HCT116 (cell line): ENCODE data around the gene EPHB3. TPM values are rescaled to one million over a fixed set of nuclear protein-coding genes. Genes with fewer than 3 reads are reported as not detected.

Experiments used
- ATAC-seq: fragments of 200-7000 bp; cut with Tn5 transposase; 2 replicates; pipeline ENCODE4 v1.9.1; 2020; ENCODE audit warnings: mild to moderate bottlenecking, moderate library complexity
- BruUV-seq: library from RNA; stranded (reverse); fragments of 400-500 nt; replicated peaks from 2 replicates; lab custom pipeline; 2021; lab: Mats Ljungman, UMichigan
- CTCF ChIA-PET: fragments of 300-600 bp; sonication (Branson Sonifier 250); formaldehyde crosslinking; loops from one replicate; lab custom pipeline; 2021; ENCODE audit warnings: antibody characterized with exemption; lab: Charles Lee
- POLR2A ChIA-PET: fragments of 300-600, 350-600 bp; sonication (Branson Sonifier 250); formaldehyde crosslinking; loops from one replicate; lab custom pipeline; 2021; ENCODE audit warnings: antibody characterized with exemption; lab: Charles Lee
- RAD21 ChIA-PET, 2 experiments: fragments of 300-600 bp; sonication (Branson Sonifier 250); formaldehyde crosslinking; loops; one replicate each; lab custom pipeline; 2023; ENCODE audit warnings: low total read pairs in 2 of 2; ENCODE audit not compliant: uncharacterized antibody in 2 of 2, unreplicated experiment in 2 of 2, low non-redundant PET in 1 of 2; lab: Charles Lee
- DNase-seq: peaks from one replicate; pipeline ENCODE4 v3.0.0-alpha.2; 2010; ENCODE audit warnings: low read depth, low spot score
- H2AFZ ChIP-seq: fragments of 200-600 bp; shearing (Covaris generic), sonication (generic); 2 replicates; pipeline ENCODE4 v1.6.1; 2017; ENCODE audit warnings: low read depth, mixed run types, mixed read lengths, antibody characterized with exemption, low read length; ENCODE audit not compliant: poor library complexity, severe bottlenecking
- H3K27ac ChIP-seq: 2 replicates; pipeline ENCODE4 v1.5.1; 2012; ENCODE audit warnings: low read depth, low read length
- H3K27me3 ChIP-seq: fragments of 200-600 bp; sonication (generic); 2 replicates; pipeline ENCODE4 v1.6.1; 2016; ENCODE audit warnings: mixed run types, low read length, mixed read lengths; ENCODE audit not compliant: insufficient read depth
- H3K36me3 ChIP-seq, 2 experiments: fragments of 200-500 bp in 1 of 2; fragments of 200-600 bp in 1 of 2; sonication (Bioruptor generic) in 1 of 2; sonication (generic) in 1 of 2; 2 replicates each; pipeline versions ENCODE4 v1.5.1 to v1.6.1; 2014 to 2016; ENCODE audit warnings: low read length in 2 of 2, inconsistent platforms in 1 of 2, mixed read lengths in 1 of 2, mixed run types in 1 of 2; ENCODE audit not compliant: insufficient read depth in 2 of 2, control insufficient read depth in 1 of 2
- H3K4me1 ChIP-seq, 2 experiments: fragments of 200-600 bp in 1 of 2; sonication (generic) in 1 of 2; 2 replicates each; pipeline versions ENCODE4 v1.5.1 to v1.6.1; 2012 to 2017; ENCODE audit warnings: low read length in 2 of 2, inconsistent platforms in 1 of 2, mild to moderate bottlenecking in 1 of 2, mixed read lengths in 1 of 2, mixed run types in 1 of 2, moderate library complexity in 1 of 2; ENCODE audit not compliant: insufficient read depth in 2 of 2, control insufficient read depth in 1 of 2
- H3K4me2 ChIP-seq: fragments of 200-600 bp; sonication (generic); 2 replicates; pipeline ENCODE4 v1.6.1; 2017; ENCODE audit warnings: mixed run types, low read length, mixed read lengths
- H3K4me3 ChIP-seq, 2 experiments: fragments of 200-600 bp in 1 of 2; sonication (generic) in 1 of 2; replicated peaks in 1 of 2; 2 replicates each; pipeline ENCODE4 v1.5.1; 2011 to 2016; ENCODE audit warnings: low read length in 2 of 2, control low read depth in 1 of 2, low read depth in 1 of 2, mild to moderate bottlenecking in 1 of 2, mixed read lengths in 1 of 2, mixed run types in 1 of 2
- H3K79me2 ChIP-seq: fragments of 200-600 bp; sonication (generic); 2 replicates; pipeline ENCODE4 v1.6.1; 2017; ENCODE audit warnings: mild to moderate bottlenecking, mixed run types, low read length, moderate library complexity, mixed read lengths; ENCODE audit not compliant: insufficient read depth
- H3K9ac ChIP-seq: fragments of 200-600 bp; sonication (generic); 2 replicates; pipeline ENCODE4 v1.6.1; 2016; ENCODE audit warnings: low read length, mixed read lengths
- H3K9me2 ChIP-seq: fragments of 200-600 bp; sonication (generic), shearing (Covaris generic); 2 replicates; pipeline ENCODE4 v1.6.1; 2017; ENCODE audit warnings: mixed run types, mild to moderate bottlenecking, moderate library complexity; ENCODE audit not compliant: insufficient read depth
- H3K9me3 ChIP-seq, 2 experiments: fragments of 200-500 bp in 1 of 2; fragments of 200-600 bp in 1 of 2; sonication (Bioruptor generic) in 1 of 2; sonication (generic) in 1 of 2; 2 replicates each; pipeline ENCODE4 v1.6.1; 2014 to 2017; ENCODE audit warnings: low read length in 2 of 2, mixed read lengths in 2 of 2, inconsistent platforms in 1 of 2, low read depth in 1 of 2, mild to moderate bottlenecking in 1 of 2, mixed run types in 1 of 2, moderate library complexity in 1 of 2; ENCODE audit not compliant: control insufficient read depth in 1 of 2, insufficient read depth in 1 of 2
- H4K20me1 ChIP-seq: fragments of 200-600 bp; sonication (generic), shearing (Covaris generic); 2 replicates; pipeline ENCODE4 v1.6.1; 2017; ENCODE audit warnings: mixed run types, mild to moderate bottlenecking, moderate library complexity; ENCODE audit not compliant: insufficient read depth
- CBX3 ChIP-seq: IDR thresholded peaks from 2 replicates; pipeline ENCODE4 v1.6.1; 2012; ENCODE audit warnings: low read depth
- CEBPB ChIP-seq: IDR thresholded peaks from 2 replicates; pipeline ENCODE4 v1.6.1; 2012; ENCODE audit warnings: low read depth
- EGR1 ChIP-seq: IDR thresholded peaks from 2 replicates; pipeline ENCODE4 v1.6.1; 2012; ENCODE audit warnings: low read depth
- EZH2phosphoT487 ChIP-seq: fragments of 200-600 bp; IDR thresholded peaks from 2 replicates; pipeline ENCODE4 v1.6.1; 2018; ENCODE audit warnings: antibody characterized with exemption, borderline replicate concordance
- FOSL1 ChIP-seq: IDR thresholded peaks from 2 replicates; pipeline ENCODE4 v1.6.1; 2012; ENCODE audit warnings: low read depth
- JUND ChIP-seq: IDR thresholded peaks from 2 replicates; pipeline ENCODE4 v1.6.1; 2012
- POLR2A ChIP-seq: IDR thresholded peaks from 2 replicates; pipeline ENCODE4 v1.7.0; 2011; ENCODE audit warnings: borderline replicate concordance; ENCODE audit not compliant: insufficient read depth, insufficient read length; ENCODE audit errors: extremely low read depth
- POLR2AphosphoS5 ChIP-seq: IDR thresholded peaks from 2 replicates; pipeline ENCODE4 v1.6.1; 2011; ENCODE audit warnings: mild to moderate bottlenecking, low read depth, low read length, moderate library complexity
- RAD21 ChIP-seq: IDR thresholded peaks from 2 replicates; pipeline ENCODE4 v1.6.1; 2012; ENCODE audit warnings: low read depth, mild to moderate bottlenecking
- SIN3A ChIP-seq: IDR thresholded peaks from 2 replicates; pipeline ENCODE4 v1.6.1; 2012; ENCODE audit warnings: low read depth
- SRF ChIP-seq: IDR thresholded peaks from 2 replicates; pipeline ENCODE4 v1.6.1; 2012; ENCODE audit warnings: low read depth
- YY1 ChIP-seq: IDR thresholded peaks from 2 replicates; pipeline ENCODE4 v1.6.1; 2011; ENCODE audit warnings: low read length, low read depth, moderate library complexity, mild to moderate bottlenecking; ENCODE audit not compliant: insufficient replicate concordance; ENCODE audit errors: extremely low read depth
- ZFX ChIP-seq: fragments of 450-650 bp; IDR thresholded peaks from 2 replicates; pipeline ENCODE4 v1.6.1; 2017
- ZNF274 ChIP-seq: fragments of 200-500 bp; sonication (Bioruptor generic); IDR thresholded peaks from 2 replicates; pipeline ENCODE4 v1.6.1; 2014; ENCODE audit warnings: mild to moderate bottlenecking, low read depth, low read length, inconsistent platforms
- intact Hi-C: fragments of 100-400 bp; cut with micrococcal nuclease; formaldehyde crosslinking; loops from 2 replicates; pipeline ENCODE4 v1.10.0; 2022
- total RNA-seq: library from RNA; stranded (reverse); gene quantifications from one replicate; pipeline ENCODE4 v1.2.1, GENCODE V29; 2021; ENCODE audit not compliant: unreplicated experiment
- TF ChIP-seq, protein P1 (sequence below), 3 experiments: fragments of 200-600 bp in 1 of 3; sonication (generic) in 1 of 3; IDR thresholded peaks in 2 of 3; conservative IDR thresholded peaks in 1 of 3; 2 replicates each; pipeline ENCODE4 v1.5.1; 2012 to 2017; ENCODE audit warnings: low read depth in 2 of 3, low read length in 2 of 3, antibody characterized with exemption in 1 of 3, borderline replicate concordance in 1 of 3, control low read depth in 1 of 3, mild to moderate bottlenecking in 1 of 3, mixed read lengths in 1 of 3, mixed run types in 1 of 3, moderate library complexity in 1 of 3; ENCODE audit not compliant: insufficient read depth in 1 of 3
- TF ChIP-seq, protein P2 (sequence below): IDR thresholded peaks from 2 replicates; pipeline ENCODE4 v1.6.1; 2011; ENCODE audit warnings: mild to moderate bottlenecking, low read length, moderate library complexity; ENCODE audit not compliant: insufficient replicate concordance; ENCODE audit errors: extremely low read depth
- TF ChIP-seq, protein P3 (sequence below): IDR thresholded peaks from 2 replicates; pipeline ENCODE4 v1.6.1; 2012
- TF ChIP-seq, protein P4 (sequence below): IDR thresholded peaks from 2 replicates; pipeline ENCODE4 v1.6.1; 2012; ENCODE audit warnings: low read depth
- TF ChIP-seq, protein P5 (sequence below): IDR thresholded peaks from 2 replicates; pipeline ENCODE4 v1.6.1; 2012

EPHB3 gene
- total RNA-seq, 1 experiment from 2014 or later: 6.5 TPM

DNA sequence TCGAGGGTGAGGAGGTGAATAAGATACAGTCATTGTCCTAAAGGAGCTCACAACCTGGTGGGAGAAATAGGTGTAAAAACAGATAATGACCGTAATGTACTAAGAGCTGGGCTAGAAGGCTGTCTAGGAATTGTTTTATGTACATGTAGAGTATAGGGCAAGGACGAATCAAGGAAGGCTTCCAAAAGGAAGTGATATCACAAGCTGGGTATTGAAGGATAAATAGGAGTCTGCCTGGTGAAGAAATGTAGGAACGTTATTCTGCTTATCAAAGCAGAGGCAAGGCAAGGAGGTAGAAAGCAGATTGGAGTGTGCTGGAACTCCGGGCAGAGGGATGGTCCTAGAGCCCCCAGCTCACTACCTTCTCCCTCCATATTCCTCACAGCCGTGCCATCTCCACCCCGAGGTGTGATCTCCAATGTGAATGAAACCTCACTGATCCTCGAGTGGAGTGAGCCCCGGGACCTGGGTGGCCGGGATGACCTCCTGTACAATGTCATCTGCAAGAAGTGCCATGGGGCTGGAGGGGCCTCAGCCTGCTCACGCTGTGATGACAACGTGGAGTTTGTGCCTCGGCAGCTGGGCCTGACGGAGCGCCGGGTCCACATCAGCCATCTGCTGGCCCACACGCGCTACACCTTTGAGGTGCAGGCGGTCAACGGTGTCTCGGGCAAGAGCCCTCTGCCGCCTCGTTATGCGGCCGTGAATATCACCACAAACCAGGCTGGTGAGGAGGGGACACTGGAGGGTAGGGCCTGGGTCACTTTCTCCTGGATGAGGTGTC lies 15.1 kb downstream of the EPHB3 start:
- no TSS peak for BruUV-seq
- ATAC-seq: no peak
- Histone ChIP-seq H4K20me1 (no peaks in the 10 kb centered on the region), H3K79me2 (no peaks in the 10 kb centered on the region), H3K9ac (no peak overlapping the region), H3K4me1 (peaks cover 3 to 17% of the 10 kb centered on the region in 2 experiments; a peak in 2 of 4 replicates), H2AFZ (no peak overlapping the region), H3K27ac (no peak overlapping the region), H3K9me2 (no peaks in the 10 kb centered on the region), H3K4me2 (no peak overlapping the region), H3K36me3 (peaks cover 0 to 2% of the 10 kb centered on the region in 2 experiments; a peak in 1 of 4 replicates), H3K9me3 (no peaks in the 10 kb centered on the region), H3K4me3 (no peak overlapping the region), H3K27me3 (no peaks in the 10 kb centered on the region)
- POLR2A ChIA-PET: no interaction called here
- DNase-seq: no peak
- CTCF ChIA-PET: no interaction called here
- intact Hi-C loops: no loop called here
- RAD21 ChIA-PET: interaction anchor here in 1 of 2 experiments (0.5 kb wide), 1 partner anchor 190 kb away, joined by 3 read pairs; no protein-coding TSS in a partner anchor
- TF ChIP-seq, protein P1, sequence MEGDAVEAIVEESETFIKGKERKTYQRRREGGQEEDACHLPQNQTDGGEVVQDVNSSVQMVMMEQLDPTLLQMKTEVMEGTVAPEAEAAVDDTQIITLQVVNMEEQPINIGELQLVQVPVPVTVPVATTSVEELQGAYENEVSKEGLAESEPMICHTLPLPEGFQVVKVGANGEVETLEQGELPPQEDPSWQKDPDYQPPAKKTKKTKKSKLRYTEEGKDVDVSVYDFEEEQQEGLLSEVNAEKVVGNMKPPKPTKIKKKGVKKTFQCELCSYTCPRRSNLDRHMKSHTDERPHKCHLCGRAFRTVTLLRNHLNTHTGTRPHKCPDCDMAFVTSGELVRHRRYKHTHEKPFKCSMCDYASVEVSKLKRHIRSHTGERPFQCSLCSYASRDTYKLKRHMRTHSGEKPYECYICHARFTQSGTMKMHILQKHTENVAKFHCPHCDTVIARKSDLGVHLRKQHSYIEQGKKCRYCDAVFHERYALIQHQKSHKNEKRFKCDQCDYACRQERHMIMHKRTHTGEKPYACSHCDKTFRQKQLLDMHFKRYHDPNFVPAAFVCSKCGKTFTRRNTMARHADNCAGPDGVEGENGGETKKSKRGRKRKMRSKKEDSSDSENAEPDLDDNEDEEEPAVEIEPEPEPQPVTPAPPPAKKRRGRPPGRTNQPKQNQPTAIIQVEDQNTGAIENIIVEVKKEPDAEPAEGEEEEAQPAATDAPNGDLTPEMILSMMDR (IDR thresholded peaks at IDR 0.05 in 2 of 3, conservative IDR thresholded peaks at IDR 0.05 in 1 of 3; ENCODE audit: borderline replicate concordance in 1 of 3, insufficient read depth in 1 of 3, low read depth in 2 of 3, low read length in 2 of 3): no peak
- TF ChIP-seq, protein P2, sequence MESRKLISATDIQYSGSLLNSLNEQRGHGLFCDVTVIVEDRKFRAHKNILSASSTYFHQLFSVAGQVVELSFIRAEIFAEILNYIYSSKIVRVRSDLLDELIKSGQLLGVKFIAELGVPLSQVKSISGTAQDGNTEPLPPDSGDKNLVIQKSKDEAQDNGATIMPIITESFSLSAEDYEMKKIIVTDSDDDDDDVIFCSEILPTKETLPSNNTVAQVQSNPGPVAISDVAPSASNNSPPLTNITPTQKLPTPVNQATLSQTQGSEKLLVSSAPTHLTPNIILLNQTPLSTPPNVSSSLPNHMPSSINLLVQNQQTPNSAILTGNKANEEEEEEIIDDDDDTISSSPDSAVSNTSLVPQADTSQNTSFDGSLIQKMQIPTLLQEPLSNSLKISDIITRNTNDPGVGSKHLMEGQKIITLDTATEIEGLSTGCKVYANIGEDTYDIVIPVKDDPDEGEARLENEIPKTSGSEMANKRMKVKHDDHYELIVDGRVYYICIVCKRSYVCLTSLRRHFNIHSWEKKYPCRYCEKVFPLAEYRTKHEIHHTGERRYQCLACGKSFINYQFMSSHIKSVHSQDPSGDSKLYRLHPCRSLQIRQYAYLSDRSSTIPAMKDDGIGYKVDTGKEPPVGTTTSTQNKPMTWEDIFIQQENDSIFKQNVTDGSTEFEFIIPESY: no peak
- TF ChIP-seq ZFX (no peak), SRF (no peak), POLR2AphosphoS5 (no peak), RAD21 (no peak), EGR1 (no peak), CBX3 (no peak), CEBPB (no peak), JUND (no peak), POLR2A (no peak), ZNF274 (no peak), SIN3A (no peak), FOSL1 (no peak), YY1 (no peak), EZH2phosphoT487 (no peak)
- TF ChIP-seq, protein P3, sequence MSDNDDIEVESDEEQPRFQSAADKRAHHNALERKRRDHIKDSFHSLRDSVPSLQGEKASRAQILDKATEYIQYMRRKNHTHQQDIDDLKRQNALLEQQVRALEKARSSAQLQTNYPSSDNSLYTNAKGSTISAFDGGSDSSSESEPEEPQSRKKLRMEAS: no peak
- TF ChIP-seq, protein P4, sequence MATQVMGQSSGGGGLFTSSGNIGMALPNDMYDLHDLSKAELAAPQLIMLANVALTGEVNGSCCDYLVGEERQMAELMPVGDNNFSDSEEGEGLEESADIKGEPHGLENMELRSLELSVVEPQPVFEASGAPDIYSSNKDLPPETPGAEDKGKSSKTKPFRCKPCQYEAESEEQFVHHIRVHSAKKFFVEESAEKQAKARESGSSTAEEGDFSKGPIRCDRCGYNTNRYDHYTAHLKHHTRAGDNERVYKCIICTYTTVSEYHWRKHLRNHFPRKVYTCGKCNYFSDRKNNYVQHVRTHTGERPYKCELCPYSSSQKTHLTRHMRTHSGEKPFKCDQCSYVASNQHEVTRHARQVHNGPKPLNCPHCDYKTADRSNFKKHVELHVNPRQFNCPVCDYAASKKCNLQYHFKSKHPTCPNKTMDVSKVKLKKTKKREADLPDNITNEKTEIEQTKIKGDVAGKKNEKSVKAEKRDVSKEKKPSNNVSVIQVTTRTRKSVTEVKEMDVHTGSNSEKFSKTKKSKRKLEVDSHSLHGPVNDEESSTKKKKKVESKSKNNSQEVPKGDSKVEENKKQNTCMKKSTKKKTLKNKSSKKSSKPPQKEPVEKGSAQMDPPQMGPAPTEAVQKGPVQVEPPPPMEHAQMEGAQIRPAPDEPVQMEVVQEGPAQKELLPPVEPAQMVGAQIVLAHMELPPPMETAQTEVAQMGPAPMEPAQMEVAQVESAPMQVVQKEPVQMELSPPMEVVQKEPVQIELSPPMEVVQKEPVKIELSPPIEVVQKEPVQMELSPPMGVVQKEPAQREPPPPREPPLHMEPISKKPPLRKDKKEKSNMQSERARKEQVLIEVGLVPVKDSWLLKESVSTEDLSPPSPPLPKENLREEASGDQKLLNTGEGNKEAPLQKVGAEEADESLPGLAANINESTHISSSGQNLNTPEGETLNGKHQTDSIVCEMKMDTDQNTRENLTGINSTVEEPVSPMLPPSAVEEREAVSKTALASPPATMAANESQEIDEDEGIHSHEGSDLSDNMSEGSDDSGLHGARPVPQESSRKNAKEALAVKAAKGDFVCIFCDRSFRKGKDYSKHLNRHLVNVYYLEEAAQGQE: no peak
- TF ChIP-seq, protein P5, sequence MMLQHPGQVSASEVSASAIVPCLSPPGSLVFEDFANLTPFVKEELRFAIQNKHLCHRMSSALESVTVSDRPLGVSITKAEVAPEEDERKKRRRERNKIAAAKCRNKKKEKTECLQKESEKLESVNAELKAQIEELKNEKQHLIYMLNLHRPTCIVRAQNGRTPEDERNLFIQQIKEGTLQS: no peak
